ENCODE results near the gene SETBP1.

SETBP1 gene

GRCh38 chr18:44766450-44766849, 85.8 kb downstream of the SETBP1 start:
- DNase-seq: no peak

- no peak for DNase-seq
These were observed 87.1 kb downstream of the SETBP1 start for GRCh38 chr18:44767807-44768206.

GRCh38 chr18:44770641-44771040, 90.0 kb downstream of the SETBP1 start:
- no peak for DNase-seq

GRCh38 chr18:44771572-44771955, 90.9 kb downstream of the SETBP1 start:
- DNase-seq: no peak

- no peak for DNase-seq
These were observed 91.5 kb downstream of the SETBP1 start for GRCh38 chr18:44771956-44772917.

GRCh38 chr18:44773640-44774155, 93.0 kb downstream of the SETBP1 start:
- no peak for DNase-seq

- no peak for DNase-seq
These were observed 93.5 kb downstream of the SETBP1 start for GRCh38 chr18:44774191-44774590.

GRCh38 chr18:44777457-44778192, 96.9 kb downstream of the SETBP1 start:
- DNase-seq: no peak

- no peak for DNase-seq
These were observed 98.1 kb downstream of the SETBP1 start for GRCh38 chr18:44778788-44779187.

- DNase-seq: no peak
These were observed 99.1 kb downstream of the SETBP1 start for GRCh38 chr18:44779753-44780292.

- no peak for DNase-seq
These were observed 101.2 kb downstream of the SETBP1 start for GRCh38 chr18:44781886-44782285.

GRCh38 chr18:44782617-44783016, 101.9 kb downstream of the SETBP1 start:
- DNase-seq: no peak

- no peak for DNase-seq
These were observed 102.7 kb downstream of the SETBP1 start for GRCh38 chr18:44783371-44783770.

GRCh38 chr18:44786257-44786656, 105.6 kb downstream of the SETBP1 start:
- no peak for DNase-seq

- DNase-seq: no peak
These were observed 106.0 kb downstream of the SETBP1 start for GRCh38 chr18:44786688-44787087.

GRCh38 chr18:44788334-44788733, 107.6 kb downstream of the SETBP1 start:
- no peak for DNase-seq

- DNase-seq: no peak
These were observed 109.0 kb downstream of the SETBP1 start for GRCh38 chr18:44789710-44790109.

- no peak for DNase-seq
These were observed 110.2 kb downstream of the SETBP1 start for GRCh38 chr18:44790860-44791259.

- no peak for DNase-seq
These were observed 110.8 kb downstream of the SETBP1 start for GRCh38 chr18:44791520-44791919.

- DNase-seq: no peak
These were observed 111.9 kb downstream of the SETBP1 start for GRCh38 chr18:44792456-44793061.

GRCh38 chr18:44793194-44793593, 112.5 kb downstream of the SETBP1 start:
- no peak for DNase-seq

- no peak for DNase-seq
These were observed 113.0 kb downstream of the SETBP1 start for GRCh38 chr18:44793685-44794084.

- no peak for DNase-seq
These were observed 114.6 kb downstream of the SETBP1 start for GRCh38 chr18:44795241-44795640.

Data from GOT3 (cell line).